Type B pancreatic cell (in vitro differentiated cells): ENCODE measurements around the gene MRPS18B. TPM values are rescaled to one million over a fixed set of nuclear protein-coding genes. Genes with fewer than 3 reads are reported as not detected.
"Not testable (repeated sequence)": the region's sequence is repeated elsewhere in the genome, so short reads cannot be mapped to it uniquely, and the experiment has no call there.

Source experiments
- DNase-seq: peaks from one replicate; pipeline ENCODE4 v3.0.0; 2021; ENCODE audit warnings: mixed read lengths; ENCODE audit not compliant: unreplicated experiment; ENCODE audit errors: extremely low spot score
- H3K27ac Mint-ChIP-seq: 2 replicates; pipeline ENCODE4 v1.8.0; 2021; ENCODE audit warnings: mild to moderate bottlenecking, mixed read lengths
- H3K27me3 Mint-ChIP-seq: 2 replicates; pipeline ENCODE4 v1.8.0; 2021; ENCODE audit warnings: mixed read lengths
- H3K36me3 Mint-ChIP-seq: 2 replicates; pipeline ENCODE4 v1.8.0; 2021; ENCODE audit warnings: mixed read lengths
- H3K4me1 Mint-ChIP-seq: one replicate; pipeline ENCODE4 v1.8.0; 2021; ENCODE audit warnings: mixed read lengths; ENCODE audit not compliant: unreplicated experiment
- H3K4me3 Mint-ChIP-seq: 2 replicates; pipeline ENCODE4 v1.8.0; 2021; ENCODE audit warnings: mild to moderate bottlenecking, mixed read lengths
- H3K9me3 Mint-ChIP-seq: 2 replicates; pipeline ENCODE4 v1.8.0; 2021; ENCODE audit warnings: mixed read lengths
- CTCF ChIP-seq: fragments of 200-600 bp; sonication (generic); conservative IDR thresholded peaks from 2 replicates; pipeline ENCODE4 v1.5.0; 2021; ENCODE audit warnings: antibody characterized with exemption, mild to moderate bottlenecking
- total RNA-seq: library from RNA; stranded (reverse); gene quantifications from 2 replicates; pipeline ENCODE4 v1.2.1, GENCODE V29; 2021; ENCODE audit warnings: low replicate concordance

MRPS18B gene
- total RNA-seq, 1 donor from 2014 or later, result 45.3 TPM

- peaks cover 40% of the 10 kb centered on the region for H3K36me3 Mint-ChIP-seq
- H3K9me3 Mint-ChIP-seq, result no peaks in the 10 kb centered on the region
Measured at GRCh38 chr6:30590509-30590908, 27.1 kb upstream of the MRPS18B start.

GRCh38 chr6:30591008-30591407, 26.6 kb upstream of the MRPS18B start:
- Mint-ChIP-seq H3K36me3 (peaks cover 38% of the 10 kb centered on the region), H3K27ac (peak overlapping the region; percentile 93), H3K27me3 (no peaks in the 10 kb centered on the region), H3K4me3 (peak overlapping the region; percentile 57), H3K9me3 (no peaks in the 10 kb centered on the region), H3K4me1 (peaks cover 14% of the 10 kb centered on the region)
- no peak for DNase-seq
- TF ChIP-seq CTCF, result no peak

More at GRCh38 chr6:30590509-30590908, 27.1 kb upstream of the MRPS18B start:
- Mint-ChIP-seq H3K4me1 (peaks cover 14% of the 10 kb centered on the region), H3K4me3 (peak overlapping the region; percentile 57), H3K27me3 (no peaks in the 10 kb centered on the region), H3K27ac (peak overlapping the region; percentile 93)
- no peak for DNase-seq
- TF ChIP-seq CTCF, result no peak

- no peaks in the 10 kb centered on the region for H3K27me3 Mint-ChIP-seq
- TF ChIP-seq CTCF, result no peak
- peak overlapping the region; percentile 10 for H3K4me3 Mint-ChIP-seq
- no peaks in the 10 kb centered on the region for H3K9me3 Mint-ChIP-seq
- peak overlapping the region; percentile 61 for H3K27ac Mint-ChIP-seq
- peaks cover 17% of the 10 kb centered on the region for H3K4me1 Mint-ChIP-seq
- H3K36me3 Mint-ChIP-seq, result peaks cover 36% of the 10 kb centered on the region
- no peak for DNase-seq
Measured at GRCh38 chr6:30592287-30592686, 25.4 kb upstream of the MRPS18B start.

- peak; percentile 82 for TF ChIP-seq CTCF
- H3K9me3 Mint-ChIP-seq, H3K27me3 Mint-ChIP-seq, H3K4me1 Mint-ChIP-seq: not testable (repeated sequence)
- Mint-ChIP-seq H3K36me3 (peaks cover 16% of the 10 kb centered on the region), H3K4me3 (peak overlapping the region; percentile 51), H3K27ac (peak overlapping the region; percentile 83)
- DNase-seq, result peak; percentile 82
Measured at GRCh38 chr6:30597315-30598144, 20.1 kb upstream of the MRPS18B start.

GRCh38 chr6:30598912-30599624, 18.6 kb upstream of the MRPS18B start:
- no peak for DNase-seq
- no peaks in the 10 kb centered on the region for H3K9me3 Mint-ChIP-seq
- TF ChIP-seq CTCF, result no peak
- H3K27me3 Mint-ChIP-seq, result no peaks in the 10 kb centered on the region
- H3K4me1 Mint-ChIP-seq, result peaks cover 5% of the 10 kb centered on the region
- H3K27ac Mint-ChIP-seq, result no peak overlapping the region
- peaks cover 28% of the 10 kb centered on the region for H3K36me3 Mint-ChIP-seq
- no peak overlapping the region for H3K4me3 Mint-ChIP-seq
